DMS114 treated with DMSO at 0.1 percent for 48 hours (cell line): Measurements from ENCODE around the gene GAR1.
"Not testable (repeated sequence)": the region's sequence is repeated elsewhere in the genome, so short reads cannot be mapped to it uniquely, and the experiment has no call there.

Experiments used
- DNase-seq: peaks from one replicate; lab custom pipeline; 2025; ENCODE audit not compliant: unreplicated experiment; lab: John Stamatoyannopoulos, UW

GAR1 gene

GRCh38 chr4:109846395-109847098, 31.0 kb downstream of the GAR1 start:
- no peak for DNase-seq

GRCh38 chr4:109847896-109848442, 32.4 kb downstream of the GAR1 start, which contains the start of gene LRIT3:
Gene LRIT3, plus strand, starts transcription at chr4:109848107. Its CDS starts 95 bp downstream, at chr4:109848202.
- DNase-seq: no peak

- no peak for DNase-seq
These were observed 32.9 kb downstream of the GAR1 start for GRCh38 chr4:109848501-109848900.

GRCh38 chr4:109850601-109851000, 35.0 kb downstream of the GAR1 start:
- no peak for DNase-seq

- DNase-seq: not testable (repeated sequence)
These were observed 44.1 kb downstream of the GAR1 start for GRCh38 chr4:109859426-109860300.

GRCh38 chr4:109861271-109861670, 45.7 kb downstream of the GAR1 start:
- no peak for DNase-seq

GRCh38 chr4:109861916-109862511, 46.5 kb downstream of the GAR1 start:
- no peak for DNase-seq

- no peak for DNase-seq
These were observed 48.6 kb downstream of the GAR1 start for GRCh38 chr4:109864134-109864533.

GRCh38 chr4:109870061-109870460, 54.5 kb downstream of the GAR1 start:
- DNase-seq: no peak

- DNase-seq: no peak
These were observed 56.5 kb downstream of the GAR1 start for GRCh38 chr4:109872065-109872464.

GRCh38 chr4:109872950-109873656, 57.5 kb downstream of the GAR1 start:
- no peak for DNase-seq

GRCh38 chr4:109873791-109874514, 58.4 kb downstream of the GAR1 start:
- no peak for DNase-seq
